Kidney capillary endothelial cell (primary cell): Measurements from ENCODE around the gene KCNMA1.

Source experiments
- DNase-seq: peaks from one replicate; pipeline ENCODE4 v3.0.0-alpha.2; 2018; ENCODE audit warnings: low spot score

Gene KCNMA1

GRCh38 chr10:76981251-76981650 is 656.4 kb downstream of the KCNMA1 start:
- no peak for DNase-seq

- DNase-seq: no peak
Observed at GRCh38 chr10:76977901-76978300, 659.7 kb downstream of the KCNMA1 start.

- DNase-seq: no peak
Observed at GRCh38 chr10:76977046-76977445, 660.6 kb downstream of the KCNMA1 start.

- no peak for DNase-seq
Observed at GRCh38 chr10:76976142-76976541, 661.5 kb downstream of the KCNMA1 start.

- no peak for DNase-seq
Observed at GRCh38 chr10:76975126-76975525, 662.5 kb downstream of the KCNMA1 start.

GRCh38 chr10:76974017-76974691 is 663.5 kb downstream of the KCNMA1 start:
- DNase-seq: no peak

- no peak for DNase-seq
Observed at GRCh38 chr10:76973091-76974016, 664.3 kb downstream of the KCNMA1 start.

- no peak for DNase-seq
Observed at GRCh38 chr10:76972541-76972940, 665.1 kb downstream of the KCNMA1 start.

GRCh38 chr10:76971547-76972170 is 665.9 kb downstream of the KCNMA1 start:
- DNase-seq: no peak

- no peak for DNase-seq
Observed at GRCh38 chr10:76970711-76971519, 666.7 kb downstream of the KCNMA1 start.

GRCh38 chr10:76969366-76969948 is 668.2 kb downstream of the KCNMA1 start:
- DNase-seq: no peak

- no peak for DNase-seq
Observed at GRCh38 chr10:76968483-76968882, 669.1 kb downstream of the KCNMA1 start.

GRCh38 chr10:76962851-76963250 is 674.8 kb downstream of the KCNMA1 start:
- DNase-seq: no peak

GRCh38 chr10:76961841-76962240 is 675.8 kb downstream of the KCNMA1 start:
- DNase-seq: no peak

- DNase-seq: no peak
Observed at GRCh38 chr10:76959111-76959510, 678.5 kb downstream of the KCNMA1 start.

- DNase-seq: no peak
Observed at GRCh38 chr10:76954838-76955237, 682.8 kb downstream of the KCNMA1 start.

GRCh38 chr10:76950354-76950753 is 687.3 kb downstream of the KCNMA1 start:
- no peak for DNase-seq

- DNase-seq: no peak
Observed at GRCh38 chr10:76946270-76946669, 691.3 kb downstream of the KCNMA1 start.

GRCh38 chr10:76945166-76945565 is 692.4 kb downstream of the KCNMA1 start:
- no peak for DNase-seq

GRCh38 chr10:76944640-76945039 is 693.0 kb downstream of the KCNMA1 start:
- DNase-seq: no peak

GRCh38 chr10:76942628-76943416 is 694.8 kb downstream of the KCNMA1 start:
- DNase-seq: no peak
